ENCODE results near the gene APH1A. TPM values are rescaled to one million over a fixed set of nuclear protein-coding genes. Genes with fewer than 3 reads are reported as not detected.

Gene APH1A
- total and polyA plus RNA-seq, 2 of the 13 experiments (the other 11 are each of a cell fraction or from before 2014, with no cell fraction given) = 114 to 130 TPM

GRCh38 chr1:150293433-150294253, 24.8 kb upstream of the APH1A start, which contains the start of gene MRPS21 (continued):
- TF ChIP-seq ZHX2 (IDR thresholded peaks at IDR 0.05; ENCODE audit: low read depth) = peak; percentile 66
- TF ChIP-seq ZHX2 (CRISPR knock-in tag; IDR thresholded peaks at IDR 0.05; ENCODE audit: borderline replicate concordance) = no peak
- TF ChIP-seq CERS6 (CRISPR knock-in tag; IDR thresholded peaks at IDR 0.05) = no peak
- TF ChIP-seq HNF4A (CRISPR knock-in tag; IDR thresholded peaks at IDR 0.05) = peak; percentile 39
- TF ChIP-seq HNRNPL (IDR thresholded peaks at IDR 0.05; ENCODE audit: low read depth, low read length) = 0 out of 2 replicates have a peak, but pooled peaks have one; percentile 34
- peak; percentile 54; the same call in 1 of the 2 replicates for TF ChIP-seq PITX1 (CRISPR knock-in tag; IDR thresholded peaks at IDR 0.05)
- peak; percentile 80 for TF ChIP-seq ZSCAN31 (CRISPR knock-in tag; IDR thresholded peaks at IDR 0.05; ENCODE audit: low read depth)
- TF ChIP-seq ZNF280D (CRISPR knock-in tag; IDR thresholded peaks at IDR 0.05) = no peak
- no peak for TF ChIP-seq JUND (CRISPR knock-in tag; IDR thresholded peaks at IDR 0.05)
- peak; percentile 95 for TF ChIP-seq KMT2A (CRISPR knock-in tag; IDR thresholded peaks at IDR 0.05)
- no peak for TF ChIP-seq ZNF441 (CRISPR knock-in tag; IDR thresholded peaks at IDR 0.05; ENCODE audit: borderline replicate concordance)
- peak; percentile 91 for TF ChIP-seq U2AF1 (optimal IDR thresholded peaks at IDR 0.05; ENCODE audit: low read depth, low read length)
- 0 out of 2 replicates have a peak, but pooled peaks have one; percentile 27 for TF ChIP-seq ZFP82 (CRISPR knock-in tag; IDR thresholded peaks at IDR 0.05; ENCODE audit: borderline replicate concordance)
- 0 out of 2 replicates have a peak, but pooled peaks have one; percentile 31 for TF ChIP-seq SP140L (CRISPR knock-in tag; IDR thresholded peaks at IDR 0.05; ENCODE audit: borderline replicate concordance)
- TF ChIP-seq SMAD1 (CRISPR knock-in tag; IDR thresholded peaks at IDR 0.05; ENCODE audit: borderline replicate concordance, low read depth) = 0 out of 2 replicates have a peak, but pooled peaks have one; percentile 59
- TF ChIP-seq SOX6 (IDR thresholded peaks at IDR 0.05) = no peak
- TF ChIP-seq SOX6 (CRISPR knock-in tag; IDR thresholded peaks at IDR 0.05) = peak; percentile 57; the same call in 1 of the 2 replicates
- no peak for TF ChIP-seq PBX3 (CRISPR knock-in tag; IDR thresholded peaks at IDR 0.05; ENCODE audit: borderline replicate concordance)

Data from HepG2 (cell line).